Keratinocyte (primary cell): ENCODE measurements around the gene DDA1.

Source experiments
- CTCF ChIP-seq, 3 experiments: IDR thresholded peaks in 1 of 3; conservative IDR thresholded peaks in 1 of 3; optimal IDR thresholded peaks in 1 of 3; 2 replicates in 2 of 3; 3 replicates in 1 of 3; pipeline versions ENCODE3 to v1.5.1; 2011; ENCODE audit warnings: low read length in 3 of 3, mild to moderate bottlenecking in 3 of 3, moderate library complexity in 2 of 3, control low read depth in 1 of 3, inconsistent platforms in 1 of 3; ENCODE audit not compliant: insufficient read depth in 2 of 3; ENCODE audit errors: extremely low read depth in 1 of 3
- EZH2 ChIP-seq: IDR thresholded peaks from one replicate; pipeline ENCODE4 v1.6.1; 2012; ENCODE audit warnings: inconsistent platforms, mild to moderate bottlenecking, low read length, moderate library complexity

GRCh38 chr19:17346109-17346671 is 36.8 kb downstream of the DDA1 start:
- TF ChIP-seq EZH2 (no peak), CTCF (optimal IDR thresholded peaks at IDR 0.05 in 1 of 3, IDR thresholded peaks at IDR 0.05 in 1 of 3, conservative IDR thresholded peaks at IDR 0.05 in 1 of 3; ENCODE audit: extremely low read depth in 1 of 3, insufficient read depth in 2 of 3, low read length in 3 of 3) (peak; percentile 81 to 97 (median 97))
